AG09319 (cell line): ENCODE measurements around the gene SEC16A.

ENCODE experiments used
- DNase-seq: peaks from one replicate; pipeline ENCODE4 v3.0.0-alpha.2; 2010; ENCODE audit warnings: low read depth; ENCODE audit errors: extremely low read depth
- CTCF ChIP-seq: IDR thresholded peaks from 2 replicates; pipeline ENCODE4 v1.5.1; 2011; ENCODE audit warnings: low read depth, mild to moderate bottlenecking, inconsistent platforms, low read length, moderate library complexity

The SEC16A gene

GRCh38 chr9:136522314-136523237, 39.7 kb upstream of the SEC16A start:
- no peak for DNase-seq
- TF ChIP-seq CTCF: no peak

GRCh38 chr9:136521537-136521936, 38.7 kb upstream of the SEC16A start:
- TF ChIP-seq CTCF: no peak
- no peak for DNase-seq

GRCh38 chr9:136520053-136520540, 37.3 kb upstream of the SEC16A start:
- no peak for DNase-seq
- TF ChIP-seq CTCF: no peak

- DNase-seq: no peak
- no peak for TF ChIP-seq CTCF
These were observed 36.6 kb upstream of the SEC16A start for GRCh38 chr9:136519263-136520052.

GRCh38 chr9:136518623-136519022, 35.8 kb upstream of the SEC16A start:
- TF ChIP-seq CTCF: no peak
- no peak for DNase-seq

GRCh38 chr9:136517950-136518349, 35.1 kb upstream of the SEC16A start:
- DNase-seq: no peak
- TF ChIP-seq CTCF: no peak
